Measurements from ENCODE around the gene NDST3.

NDST3 gene

DNA sequence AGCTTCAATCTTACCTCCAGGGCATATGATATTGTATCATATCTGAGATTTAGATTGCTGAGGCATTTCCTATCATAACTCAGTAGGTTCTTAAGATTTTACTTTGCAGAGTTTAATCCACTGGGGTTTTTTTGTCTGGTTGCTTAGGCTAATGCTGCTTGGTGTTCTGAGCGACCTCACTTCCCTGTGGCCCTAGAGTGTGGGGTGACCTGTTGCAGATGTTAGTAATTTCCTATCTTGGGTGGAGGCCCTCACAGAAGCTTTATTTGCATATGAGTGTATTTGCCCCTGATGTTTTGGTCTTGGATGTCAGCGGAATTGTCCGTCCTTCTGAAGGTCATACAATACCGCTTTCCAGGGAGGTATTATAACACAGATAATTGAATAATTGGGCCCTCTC, 137.1 kb downstream of the NDST3 start:
- Histone ChIP-seq H3K27ac (ENCODE audit: insufficient read depth, low read depth, low read length, poor library complexity, severe bottlenecking) (no peak overlapping the region), H3K4me3 (ENCODE audit: insufficient read depth, low read depth, low read length) (no peak overlapping the region), H3K27me3 (ENCODE audit: control insufficient read depth, insufficient read depth, low read length, poor library complexity, severe bottlenecking) (no peaks in the 10 kb centered on the region), H3K4me1 (ENCODE audit: control insufficient read depth, insufficient read depth, low read length) (no peaks in the 10 kb centered on the region), H3K9me3 (ENCODE audit: control insufficient read depth, low read length) (no peaks in the 10 kb centered on the region), H3K36me3 (ENCODE audit: control insufficient read depth, insufficient read depth, low read length) (no peaks in the 10 kb centered on the region)
- 86 to 94% methylated on average over 4 of the region's 4 CpGs for WGBS, 2 experiments

DNA sequence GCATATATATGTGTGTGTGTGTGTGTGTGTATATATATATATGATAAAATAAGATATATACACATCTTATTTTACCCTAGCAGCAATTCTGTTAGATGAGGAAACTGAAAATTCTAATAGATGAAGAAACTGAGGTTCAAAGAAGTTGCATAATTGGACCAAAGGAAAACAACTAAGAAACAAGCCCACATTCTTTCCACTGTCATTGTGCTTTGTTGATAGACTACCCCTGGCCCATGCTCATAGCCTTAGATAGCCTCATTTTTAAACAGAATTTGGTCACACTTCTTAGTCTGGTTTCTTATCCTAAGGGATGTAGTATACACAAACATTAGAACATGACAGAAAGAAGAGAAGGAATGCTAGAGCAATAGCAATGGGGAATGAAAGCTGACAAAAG, 138.8 kb downstream of the NDST3 start:
- no peak overlapping the region for H3K27ac ChIP-seq (ENCODE audit: insufficient read depth, low read depth, low read length, poor library complexity, severe bottlenecking)
- no peaks in the 10 kb centered on the region for H3K4me1 ChIP-seq (ENCODE audit: control insufficient read depth, insufficient read depth, low read length)
- no peaks in the 10 kb centered on the region for H3K27me3 ChIP-seq (ENCODE audit: control insufficient read depth, insufficient read depth, low read length, poor library complexity, severe bottlenecking)
- H3K9me3 ChIP-seq (ENCODE audit: control insufficient read depth, low read length), result no peaks in the 10 kb centered on the region
- no peak overlapping the region for H3K4me3 ChIP-seq (ENCODE audit: insufficient read depth, low read depth, low read length)
- H3K36me3 ChIP-seq (ENCODE audit: control insufficient read depth, insufficient read depth, low read length), result no peaks in the 10 kb centered on the region

DNA sequence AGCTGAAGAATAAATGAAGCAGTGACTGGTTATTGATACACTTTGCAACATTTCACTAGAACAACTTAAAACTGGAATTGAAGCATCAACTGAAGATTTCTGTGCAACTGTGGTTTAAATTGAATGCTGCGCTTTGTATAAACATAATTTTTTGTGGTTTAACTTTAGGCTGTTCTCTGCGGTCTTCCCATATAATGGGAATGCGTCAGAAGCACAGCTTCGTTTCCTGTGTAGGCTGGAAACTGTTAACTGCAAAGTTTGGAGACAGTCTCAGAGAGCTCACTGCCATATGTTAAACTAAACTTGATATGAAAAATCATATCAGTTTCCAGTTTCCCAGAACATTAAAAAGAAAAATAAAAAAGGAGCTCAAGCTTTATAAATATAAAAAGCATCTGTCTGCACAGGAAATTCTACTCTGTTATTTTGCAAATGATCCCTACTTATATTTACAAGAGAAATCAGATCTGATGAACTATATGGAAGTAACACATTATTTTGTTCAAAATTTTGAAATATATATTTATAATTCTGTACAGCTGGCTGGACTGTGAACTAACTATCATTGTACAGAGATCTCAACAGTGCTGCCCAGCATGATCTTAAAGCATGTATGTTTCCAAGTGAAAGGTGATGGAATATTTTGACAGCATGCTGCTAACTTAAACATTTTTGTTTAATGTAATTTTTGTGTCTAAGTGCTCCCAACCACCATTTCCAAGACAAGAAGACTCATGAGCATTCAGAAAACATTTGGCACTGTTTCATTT, 139.9 kb downstream of the NDST3 start:
- Histone ChIP-seq H3K27me3 (ENCODE audit: control insufficient read depth, insufficient read depth, low read length, poor library complexity, severe bottlenecking) (no peaks in the 10 kb centered on the region), H3K36me3 (ENCODE audit: control insufficient read depth, insufficient read depth, low read length) (no peaks in the 10 kb centered on the region), H3K9me3 (ENCODE audit: control insufficient read depth, low read length) (no peaks in the 10 kb centered on the region), H3K4me3 (ENCODE audit: insufficient read depth, low read depth, low read length) (no peak overlapping the region), H3K27ac (ENCODE audit: insufficient read depth, low read depth, low read length, poor library complexity, severe bottlenecking) (no peak overlapping the region), H3K4me1 (ENCODE audit: control insufficient read depth, insufficient read depth, low read length) (no peaks in the 10 kb centered on the region)
- 95 to 96% methylated on average over 4 of the region's 4 CpGs for WGBS, 2 experiments

DNA sequence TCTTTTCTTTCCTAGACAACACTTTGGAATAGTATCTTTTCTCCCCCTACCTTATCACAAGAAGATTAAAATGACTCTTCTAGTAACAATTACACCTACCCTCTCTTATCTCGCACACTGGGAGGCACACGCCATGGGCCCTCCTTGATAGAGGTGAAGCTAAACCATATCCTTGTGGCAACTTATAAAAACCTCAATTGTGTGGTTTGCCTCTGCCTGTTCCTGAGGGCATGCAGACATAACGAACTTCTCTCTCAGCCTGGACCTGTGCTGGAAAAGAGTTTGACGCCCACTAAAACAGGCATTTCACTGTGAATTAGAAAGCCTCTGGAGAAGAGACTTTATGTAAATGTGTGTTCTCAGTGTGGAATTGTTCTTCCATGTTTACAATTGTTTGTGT, 141.2 kb downstream of the NDST3 start:
- no peaks in the 10 kb centered on the region for H3K4me1 ChIP-seq (ENCODE audit: control insufficient read depth, insufficient read depth, low read length)
- no peak overlapping the region for H3K27ac ChIP-seq (ENCODE audit: insufficient read depth, low read depth, low read length, poor library complexity, severe bottlenecking)
- H3K4me3 ChIP-seq (ENCODE audit: insufficient read depth, low read depth, low read length), result no peak overlapping the region
- WGBS, 2 experiments, result 87 to 90% methylated on average over 4 of the region's 4 CpGs
- H3K36me3 ChIP-seq (ENCODE audit: control insufficient read depth, insufficient read depth, low read length), result no peaks in the 10 kb centered on the region
- no peaks in the 10 kb centered on the region for H3K27me3 ChIP-seq (ENCODE audit: control insufficient read depth, insufficient read depth, low read length, poor library complexity, severe bottlenecking)
- H3K9me3 ChIP-seq (ENCODE audit: control insufficient read depth, low read length), result no peaks in the 10 kb centered on the region

DNA sequence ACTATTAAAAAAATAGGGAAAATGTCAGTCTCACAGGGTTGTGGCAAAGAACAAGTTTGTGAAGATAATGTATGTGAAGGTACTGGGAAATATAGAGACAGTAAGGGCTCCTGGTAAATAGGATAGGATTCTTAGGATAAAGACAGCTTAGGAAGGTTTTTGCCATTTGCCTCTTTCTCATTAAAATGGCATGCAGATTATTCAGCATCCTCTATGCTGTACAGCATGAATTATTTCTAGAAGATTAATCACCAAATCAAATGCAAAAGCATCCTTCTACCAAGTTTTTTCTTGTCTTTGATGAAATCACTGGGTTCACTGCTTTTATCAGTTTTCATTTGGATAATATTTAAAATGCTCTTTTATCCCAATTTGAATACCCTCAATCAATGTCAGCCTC, 142.8 kb downstream of the NDST3 start:
- Histone ChIP-seq H3K36me3 (ENCODE audit: control insufficient read depth, insufficient read depth, low read length) (no peaks in the 10 kb centered on the region), H3K27ac (ENCODE audit: insufficient read depth, low read depth, low read length, poor library complexity, severe bottlenecking) (no peak overlapping the region), H3K27me3 (ENCODE audit: control insufficient read depth, insufficient read depth, low read length, poor library complexity, severe bottlenecking) (no peaks in the 10 kb centered on the region), H3K4me1 (ENCODE audit: control insufficient read depth, insufficient read depth, low read length) (no peaks in the 10 kb centered on the region), H3K4me3 (ENCODE audit: insufficient read depth, low read depth, low read length) (no peak overlapping the region), H3K9me3 (ENCODE audit: control insufficient read depth, low read length) (no peaks in the 10 kb centered on the region)

DNA sequence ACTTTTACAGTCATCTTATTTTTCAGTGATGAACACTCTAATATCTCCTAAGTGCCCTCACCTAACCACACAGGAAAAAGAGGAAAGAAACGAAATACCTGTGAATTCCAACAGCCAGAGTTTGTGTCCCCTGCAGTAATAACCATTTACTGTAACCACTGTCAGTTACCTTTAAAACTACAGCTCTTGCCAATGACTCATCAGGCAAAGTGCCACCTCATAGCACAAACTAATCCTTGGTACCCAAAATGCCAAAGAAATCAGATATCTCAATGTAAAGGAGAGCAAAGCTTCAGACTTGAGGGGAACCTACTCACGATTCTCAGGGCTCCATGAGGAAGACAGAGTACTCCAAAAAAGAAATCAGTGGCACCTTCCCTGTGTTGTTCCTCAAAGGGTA, 146.5 kb downstream of the NDST3 start:
- H3K9me3 ChIP-seq (ENCODE audit: control insufficient read depth, low read length), result no peaks in the 10 kb centered on the region
- no peak overlapping the region for H3K4me3 ChIP-seq (ENCODE audit: insufficient read depth, low read depth, low read length)
- no peaks in the 10 kb centered on the region for H3K4me1 ChIP-seq (ENCODE audit: control insufficient read depth, insufficient read depth, low read length)
- no peaks in the 10 kb centered on the region for H3K36me3 ChIP-seq (ENCODE audit: control insufficient read depth, insufficient read depth, low read length)
- H3K27ac ChIP-seq (ENCODE audit: insufficient read depth, low read depth, low read length, poor library complexity, severe bottlenecking), result no peak overlapping the region
- 58 to 74% methylated on average over 2 of the region's 2 CpGs for WGBS, 2 experiments
- no peaks in the 10 kb centered on the region for H3K27me3 ChIP-seq (ENCODE audit: control insufficient read depth, insufficient read depth, low read length, poor library complexity, severe bottlenecking)

DNA sequence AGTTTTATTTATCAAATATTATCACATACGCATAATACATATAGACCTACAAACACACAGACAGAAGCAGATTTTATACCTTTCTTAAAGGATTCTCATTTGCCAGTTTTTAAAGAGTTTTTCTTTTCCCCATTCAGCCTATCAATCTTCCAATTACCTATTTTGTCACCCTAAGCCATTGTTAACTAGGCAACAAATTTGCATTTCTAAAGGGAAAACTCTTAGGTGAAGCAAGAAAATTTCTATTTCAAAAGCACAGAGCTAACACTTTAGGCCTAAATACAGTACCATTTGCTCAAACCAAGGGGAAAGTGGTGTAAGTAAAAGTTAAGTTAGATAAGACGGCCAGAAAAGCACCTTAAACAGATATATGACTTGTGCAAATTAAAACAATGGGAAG, 156.6 kb downstream of the NDST3 start:
- no peak overlapping the region for H3K27ac ChIP-seq (ENCODE audit: insufficient read depth, low read depth, low read length, poor library complexity, severe bottlenecking)
- no peaks in the 10 kb centered on the region for H3K27me3 ChIP-seq (ENCODE audit: control insufficient read depth, insufficient read depth, low read length, poor library complexity, severe bottlenecking)
- WGBS, 2 experiments, result 88% methylated on average over 2 of the region's 2 CpGs
- H3K36me3 ChIP-seq (ENCODE audit: control insufficient read depth, insufficient read depth, low read length), result no peaks in the 10 kb centered on the region
- H3K4me3 ChIP-seq (ENCODE audit: insufficient read depth, low read depth, low read length), result no peak overlapping the region
- H3K9me3 ChIP-seq (ENCODE audit: control insufficient read depth, low read length), result no peaks in the 10 kb centered on the region
- H3K4me1 ChIP-seq (ENCODE audit: control insufficient read depth, insufficient read depth, low read length), result no peaks in the 10 kb centered on the region

DNA sequence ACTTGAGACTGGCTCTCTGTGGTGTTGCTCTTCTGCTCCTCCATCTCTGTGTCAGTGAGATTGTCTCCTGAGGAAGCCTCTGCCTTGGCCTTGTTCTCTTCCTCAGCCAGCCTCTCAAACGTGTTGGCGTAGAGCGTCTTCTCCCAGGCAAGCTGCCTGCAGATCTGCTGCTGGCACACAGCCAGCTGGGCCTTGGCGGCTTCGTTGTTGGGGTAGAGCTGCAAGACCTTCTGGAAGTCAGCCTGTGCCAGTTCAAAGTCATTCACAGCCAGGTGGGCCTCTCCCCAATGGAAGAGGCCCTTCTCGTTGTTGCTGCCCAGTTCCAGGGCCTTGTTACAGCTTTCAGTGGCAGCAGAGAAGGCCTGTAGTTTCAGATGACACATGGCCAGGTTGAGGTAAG, 159.1 kb downstream of the NDST3 start:
- Histone ChIP-seq H3K9me3 (ENCODE audit: control insufficient read depth, low read length) (no peaks in the 10 kb centered on the region), H3K4me3 (ENCODE audit: insufficient read depth, low read depth, low read length) (no peak overlapping the region), H3K36me3 (ENCODE audit: control insufficient read depth, insufficient read depth, low read length) (no peaks in the 10 kb centered on the region), H3K4me1 (ENCODE audit: control insufficient read depth, insufficient read depth, low read length) (no peaks in the 10 kb centered on the region), H3K27me3 (ENCODE audit: control insufficient read depth, insufficient read depth, low read length, poor library complexity, severe bottlenecking) (no peaks in the 10 kb centered on the region), H3K27ac (ENCODE audit: insufficient read depth, low read depth, low read length, poor library complexity, severe bottlenecking) (no peak overlapping the region)
- WGBS, 2 experiments, result 95% methylated on average over 6 of the region's 6 CpGs

DNA sequence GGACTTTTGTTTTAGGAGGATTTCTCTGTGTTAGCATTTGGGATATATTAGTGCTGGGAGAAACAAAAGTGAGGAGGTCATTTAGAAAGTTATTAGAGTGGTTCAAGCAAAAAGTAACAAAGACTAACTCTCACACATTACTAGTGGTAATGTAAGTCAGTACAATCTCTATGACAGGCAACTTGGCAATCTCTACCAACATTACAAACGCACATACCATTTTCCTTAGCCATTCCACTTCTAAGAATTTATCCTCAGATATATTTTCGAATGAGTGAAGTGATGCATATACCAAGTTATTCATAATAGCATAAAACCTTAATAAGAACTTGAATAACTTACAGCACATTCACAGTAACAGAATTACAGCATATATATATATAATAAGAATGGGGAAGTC, 172.3 kb downstream of the NDST3 start:
- no peak overlapping the region for H3K27ac ChIP-seq (ENCODE audit: insufficient read depth, low read depth, low read length, poor library complexity, severe bottlenecking)
- H3K27me3 ChIP-seq (ENCODE audit: control insufficient read depth, insufficient read depth, low read length, poor library complexity, severe bottlenecking), result no peaks in the 10 kb centered on the region
- H3K9me3 ChIP-seq (ENCODE audit: control insufficient read depth, low read length), result no peaks in the 10 kb centered on the region
- no peaks in the 10 kb centered on the region for H3K36me3 ChIP-seq (ENCODE audit: control insufficient read depth, insufficient read depth, low read length)
- no peaks in the 10 kb centered on the region for H3K4me1 ChIP-seq (ENCODE audit: control insufficient read depth, insufficient read depth, low read length)
- no peak overlapping the region for H3K4me3 ChIP-seq (ENCODE audit: insufficient read depth, low read depth, low read length)
- WGBS, 2 experiments, result 80% methylated on average over 1 of the region's 2 CpGs; no CpG with 5 or more reads in 1 of the 2 experiments

DNA sequence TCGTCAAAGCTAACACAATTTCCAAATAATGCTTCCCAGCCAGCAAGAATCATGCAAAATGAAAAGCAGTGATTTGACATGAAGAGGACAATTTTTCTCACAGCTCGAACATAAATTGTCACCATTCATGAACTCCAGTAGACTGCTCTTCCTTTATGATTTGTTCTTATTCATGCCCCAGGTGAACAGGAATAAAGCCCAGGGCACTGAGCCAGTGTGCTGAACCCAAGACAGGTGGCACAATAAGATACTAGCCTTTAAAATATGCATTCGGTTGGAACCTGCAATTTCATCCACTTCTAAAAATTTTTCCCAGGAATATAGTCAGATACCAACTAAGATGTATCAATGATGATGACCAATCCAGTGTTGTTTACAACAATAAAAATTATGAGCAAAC, 178.8 kb downstream of the NDST3 start:
- 84 to 93% methylated on average over 3 of the region's 3 CpGs for WGBS, 2 experiments
- no peak overlapping the region for H3K27ac ChIP-seq (ENCODE audit: insufficient read depth, low read depth, low read length, poor library complexity, severe bottlenecking)

DNA sequence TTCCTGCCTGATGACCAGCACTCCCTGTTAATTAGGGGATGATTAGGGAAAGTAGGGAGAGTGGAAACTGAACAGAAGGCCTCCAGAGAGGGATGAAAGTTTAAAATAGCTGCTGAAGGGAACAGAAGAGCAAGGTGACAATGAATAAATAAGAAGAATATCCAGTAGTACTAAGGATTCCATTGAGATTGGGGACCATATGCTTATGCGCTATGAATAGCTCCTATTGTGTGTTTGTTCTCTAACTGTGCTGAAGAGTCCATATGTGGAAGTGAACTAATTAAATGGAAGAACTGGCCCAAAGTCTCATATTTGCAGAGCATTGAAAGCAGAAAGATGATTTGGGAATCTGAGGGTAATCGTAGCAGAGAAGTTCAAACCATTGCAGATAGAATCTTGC, 181.5 kb downstream of the NDST3 start:
- Histone ChIP-seq H3K27ac (ENCODE audit: insufficient read depth, low read depth, low read length, poor library complexity, severe bottlenecking) (no peak overlapping the region), H3K4me1 (ENCODE audit: control insufficient read depth, insufficient read depth, low read length) (no peaks in the 10 kb centered on the region), H3K27me3 (ENCODE audit: control insufficient read depth, insufficient read depth, low read length, poor library complexity, severe bottlenecking) (no peaks in the 10 kb centered on the region), H3K36me3 (ENCODE audit: control insufficient read depth, insufficient read depth, low read length) (no peaks in the 10 kb centered on the region), H3K4me3 (ENCODE audit: insufficient read depth, low read depth, low read length) (no peak overlapping the region), H3K9me3 (ENCODE audit: control insufficient read depth, low read length) (no peaks in the 10 kb centered on the region)
- 95 to 100% methylated on average over 2 of the region's 2 CpGs for WGBS, 2 experiments

More for the DNA sequence above, 178.8 kb downstream of the NDST3 start:
- H3K9me3 ChIP-seq (ENCODE audit: control insufficient read depth, low read length), result no peaks in the 10 kb centered on the region
- H3K27me3 ChIP-seq (ENCODE audit: control insufficient read depth, insufficient read depth, low read length, poor library complexity, severe bottlenecking), result no peaks in the 10 kb centered on the region
- H3K4me3 ChIP-seq (ENCODE audit: insufficient read depth, low read depth, low read length), result no peak overlapping the region
- H3K4me1 ChIP-seq (ENCODE audit: control insufficient read depth, insufficient read depth, low read length), result no peaks in the 10 kb centered on the region
- no peaks in the 10 kb centered on the region for H3K36me3 ChIP-seq (ENCODE audit: control insufficient read depth, insufficient read depth, low read length)

Measured in ectodermal cell (in vitro differentiated cells).